ENCODE data around the gene MID1IP1. TPM values are rescaled to one million over a fixed set of nuclear protein-coding genes. Genes with fewer than 3 reads are reported as not detected.

Gene MID1IP1
- total RNA-seq, 3 donors from 2014 or later (not counting 1 experiment from before 2014, with no cell fraction given) = 7.2 to 19.1 (median 14.4) TPM

DNA sequence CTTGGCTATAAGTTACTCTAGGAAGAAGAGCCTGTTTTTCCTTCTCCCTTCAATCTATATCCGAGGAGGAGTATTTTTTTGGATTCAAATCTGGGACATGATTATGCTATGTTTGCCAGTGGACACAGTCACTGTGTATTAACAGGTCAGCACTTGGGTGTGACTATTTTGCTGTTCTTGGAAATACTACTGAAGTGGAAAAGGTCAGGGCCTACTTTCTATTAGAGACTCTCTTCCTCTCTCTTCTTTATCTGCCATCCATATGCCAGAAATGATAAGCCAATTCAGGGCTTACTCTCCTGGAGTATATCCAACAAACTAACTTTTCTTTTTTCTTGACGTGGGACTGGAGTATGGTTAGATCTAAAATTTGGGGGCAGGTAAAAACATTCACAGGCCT, 40.5 kb downstream of the MID1IP1 start:
- TF ChIP-seq, protein P1, sequence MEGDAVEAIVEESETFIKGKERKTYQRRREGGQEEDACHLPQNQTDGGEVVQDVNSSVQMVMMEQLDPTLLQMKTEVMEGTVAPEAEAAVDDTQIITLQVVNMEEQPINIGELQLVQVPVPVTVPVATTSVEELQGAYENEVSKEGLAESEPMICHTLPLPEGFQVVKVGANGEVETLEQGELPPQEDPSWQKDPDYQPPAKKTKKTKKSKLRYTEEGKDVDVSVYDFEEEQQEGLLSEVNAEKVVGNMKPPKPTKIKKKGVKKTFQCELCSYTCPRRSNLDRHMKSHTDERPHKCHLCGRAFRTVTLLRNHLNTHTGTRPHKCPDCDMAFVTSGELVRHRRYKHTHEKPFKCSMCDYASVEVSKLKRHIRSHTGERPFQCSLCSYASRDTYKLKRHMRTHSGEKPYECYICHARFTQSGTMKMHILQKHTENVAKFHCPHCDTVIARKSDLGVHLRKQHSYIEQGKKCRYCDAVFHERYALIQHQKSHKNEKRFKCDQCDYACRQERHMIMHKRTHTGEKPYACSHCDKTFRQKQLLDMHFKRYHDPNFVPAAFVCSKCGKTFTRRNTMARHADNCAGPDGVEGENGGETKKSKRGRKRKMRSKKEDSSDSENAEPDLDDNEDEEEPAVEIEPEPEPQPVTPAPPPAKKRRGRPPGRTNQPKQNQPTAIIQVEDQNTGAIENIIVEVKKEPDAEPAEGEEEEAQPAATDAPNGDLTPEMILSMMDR (IDR thresholded peaks at IDR 0.05) = no peak

DNA sequence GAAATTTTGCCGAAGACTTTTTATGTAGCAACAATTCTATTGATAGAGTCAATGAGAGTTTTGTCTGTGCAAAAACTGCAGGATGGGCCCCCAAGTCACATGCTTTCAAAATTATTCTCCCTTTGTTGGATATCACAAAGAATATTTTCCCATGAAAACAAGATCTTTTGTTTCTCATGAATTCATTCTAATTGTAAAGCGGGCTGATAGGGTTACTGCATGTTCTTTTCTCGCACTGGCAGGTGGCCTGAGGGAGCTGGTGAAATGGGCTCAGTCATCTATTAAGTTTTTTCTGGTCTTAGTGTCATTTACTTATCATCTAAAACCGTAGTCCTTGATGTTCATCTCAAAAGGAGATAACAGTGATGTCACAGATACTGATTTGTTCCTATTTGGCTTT, 44.2 kb downstream of the MID1IP1 start:
- Histone ChIP-seq H3K27ac (ENCODE audit: low read length) (no peak overlapping the region), H3K36me3 (ENCODE audit: control insufficient read depth, insufficient read depth, low read length) (no peaks in the 10 kb centered on the region), H3K27me3 (ENCODE audit: control insufficient read depth, insufficient read depth, low read length) (no peaks in the 10 kb centered on the region), H3K4me3 (ENCODE audit: low read length) (no peak overlapping the region), H3K4me1 (ENCODE audit: control insufficient read depth, insufficient read depth, low read length) (no peaks in the 10 kb centered on the region), H3K9me3 (ENCODE audit: control insufficient read depth, insufficient read depth, low read length) (no peaks in the 10 kb centered on the region)
- Mint-ChIP-seq H3K27ac (no peak overlapping the region), H3K27me3 (ENCODE audit: low read depth in 2 of 2) (peaks cover 0 to 3% of the 10 kb centered on the region in 2 donors), H3K36me3 (no peaks in the 10 kb centered on the region), H3K9me3 (no peaks in the 10 kb centered on the region), H3K4me1 (no peaks in the 10 kb centered on the region), H3K4me3 (no peak overlapping the region)
- DNase-seq (no peak), ATAC-seq (no peak)
- TF ChIP-seq, protein P1 (IDR thresholded peaks at IDR 0.05) = no peak
- 90% methylated on average over 2 of the region's 4 CpGs for WGBS (ENCODE audit: insufficient coverage)
- intact Hi-C loops (cut with micrococcal nuclease) = no loop called here

More for the DNA sequence above, 40.5 kb downstream of the MID1IP1 start:
- Mint-ChIP-seq H3K4me3 (no peak overlapping the region), H3K36me3 (no peaks in the 10 kb centered on the region), H3K4me1 (no peaks in the 10 kb centered on the region), H3K9me3 (no peaks in the 10 kb centered on the region), H3K27ac (no peak overlapping the region), H3K27me3 (ENCODE audit: low read depth in 2 of 2) (peaks cover 5 to 21% of the 10 kb centered on the region in 2 donors)
- ATAC-seq (no peak), DNase-seq (no peak)
- Histone ChIP-seq H3K27me3 (ENCODE audit: control insufficient read depth, insufficient read depth, low read length) (no peaks in the 10 kb centered on the region), H3K27ac (ENCODE audit: low read length) (no peak overlapping the region), H3K36me3 (ENCODE audit: control insufficient read depth, insufficient read depth, low read length) (no peaks in the 10 kb centered on the region), H3K9me3 (ENCODE audit: control insufficient read depth, insufficient read depth, low read length) (no peaks in the 10 kb centered on the region), H3K4me3 (ENCODE audit: low read length) (no peak overlapping the region), H3K4me1 (ENCODE audit: control insufficient read depth, insufficient read depth, low read length) (no peaks in the 10 kb centered on the region)
- WGBS (ENCODE audit: insufficient coverage) = no CpG with 5 or more reads among the region's 2 CpGs
- intact Hi-C loops (cut with micrococcal nuclease) = no loop called here

DNA sequence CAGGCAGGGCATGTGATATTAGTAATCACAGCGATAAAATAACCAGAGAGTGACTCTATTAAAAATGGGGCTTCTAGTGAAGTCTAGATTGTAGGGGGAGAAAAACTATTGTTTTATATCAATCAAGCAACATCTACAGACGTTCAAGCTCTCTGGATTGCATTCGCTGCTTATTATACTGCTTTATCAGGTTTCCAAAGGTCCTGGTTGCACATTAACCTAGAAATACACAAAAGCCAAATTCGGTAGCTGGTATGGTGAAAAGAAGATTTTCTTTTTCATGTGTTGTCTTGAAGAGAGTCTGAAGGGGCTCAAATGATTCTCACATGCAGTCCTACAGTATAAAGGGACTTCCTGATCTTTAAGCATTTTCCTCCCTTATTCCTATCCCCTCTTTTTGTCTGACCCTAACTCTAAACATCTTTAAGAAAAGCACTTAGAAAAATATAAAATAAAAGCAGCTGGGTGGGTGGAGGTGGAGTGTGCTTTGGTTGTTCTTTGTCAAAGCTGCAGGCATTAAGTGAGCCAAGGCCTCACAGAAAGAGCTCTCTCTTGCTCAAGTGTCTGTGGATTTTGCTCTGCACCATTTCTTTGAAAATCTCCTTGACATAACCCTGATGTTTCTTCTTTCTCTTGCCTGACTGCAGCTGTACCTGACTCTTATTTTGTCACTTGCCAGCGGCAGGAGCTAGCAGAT, 46.1 kb downstream of the MID1IP1 start:
- peaks cover 0 to 3% of the 10 kb centered on the region in 2 donors for H3K27me3 Mint-ChIP-seq (ENCODE audit: low read depth in 2 of 2)
- no peaks in the 10 kb centered on the region for H3K4me1 Mint-ChIP-seq
- WGBS (ENCODE audit: insufficient coverage) = 100% methylated on average over 2 of the region's 5 CpGs
- H3K4me3 Mint-ChIP-seq = no peak overlapping the region
- H3K9me3 ChIP-seq (ENCODE audit: control insufficient read depth, insufficient read depth, low read length) = no peaks in the 10 kb centered on the region
- no peaks in the 10 kb centered on the region for H3K27me3 ChIP-seq (ENCODE audit: control insufficient read depth, insufficient read depth, low read length)
- H3K36me3 ChIP-seq (ENCODE audit: control insufficient read depth, insufficient read depth, low read length) = no peaks in the 10 kb centered on the region
- H3K4me3 ChIP-seq (ENCODE audit: low read length) = no peak overlapping the region
- intact Hi-C loops (cut with micrococcal nuclease) = no loop called here
- DNase-seq (no peak), ATAC-seq (no peak)
- H3K27ac Mint-ChIP-seq = no peak overlapping the region
- no peaks in the 10 kb centered on the region for H3K9me3 Mint-ChIP-seq
- H3K27ac ChIP-seq (ENCODE audit: low read length) = no peak overlapping the region
- H3K4me1 ChIP-seq (ENCODE audit: control insufficient read depth, insufficient read depth, low read length) = no peaks in the 10 kb centered on the region
- H3K36me3 Mint-ChIP-seq = no peaks in the 10 kb centered on the region
- TF ChIP-seq, protein P1 (IDR thresholded peaks at IDR 0.05) = no peak

DNA sequence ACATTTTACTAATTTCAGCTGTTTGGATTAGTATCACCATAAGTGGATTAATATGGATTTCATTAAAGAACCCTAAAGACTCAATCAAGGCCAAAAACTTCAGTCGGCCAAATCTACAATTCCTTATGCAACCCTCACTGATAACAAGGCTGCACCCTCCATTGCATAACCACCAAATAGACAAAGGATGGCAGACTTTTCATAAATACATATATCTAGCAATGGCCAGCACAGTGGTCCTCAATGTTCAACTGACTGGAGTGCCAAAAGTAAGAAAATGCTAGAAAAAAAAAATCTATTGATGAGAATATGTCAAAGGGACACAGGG, 46.6 kb downstream of the MID1IP1 start:
- TF ChIP-seq, protein P1 (IDR thresholded peaks at IDR 0.05) = no peak
- whole genome bisulfite sequencing (ENCODE audit: insufficient coverage) = 100% methylated on average over 1 of the region's 1 CpG
- H3K36me3 Mint-ChIP-seq = no peaks in the 10 kb centered on the region
- no peak overlapping the region for H3K27ac Mint-ChIP-seq
- H3K4me1 Mint-ChIP-seq = no peaks in the 10 kb centered on the region
- Histone ChIP-seq H3K36me3 (ENCODE audit: control insufficient read depth, insufficient read depth, low read length) (no peaks in the 10 kb centered on the region), H3K4me1 (ENCODE audit: control insufficient read depth, insufficient read depth, low read length) (no peaks in the 10 kb centered on the region), H3K27ac (ENCODE audit: low read length) (no peak overlapping the region), H3K9me3 (ENCODE audit: control insufficient read depth, insufficient read depth, low read length) (no peaks in the 10 kb centered on the region), H3K4me3 (ENCODE audit: low read length) (no peak overlapping the region), H3K27me3 (ENCODE audit: control insufficient read depth, insufficient read depth, low read length) (no peaks in the 10 kb centered on the region)
- ATAC-seq = no peak
- H3K27me3 Mint-ChIP-seq (ENCODE audit: low read depth in 2 of 2) = no peaks in the 10 kb centered on the region
- intact Hi-C loops (cut with micrococcal nuclease) = no loop called here
- no peak overlapping the region for H3K4me3 Mint-ChIP-seq
- H3K9me3 Mint-ChIP-seq = no peaks in the 10 kb centered on the region
- no peak for DNase-seq
